Tibial nerve (tissue), 4 donors: ENCODE data around the gene NGF. TPM values are rescaled to one million over a fixed set of nuclear protein-coding genes. Genes with fewer than 3 reads are reported as not detected.

ENCODE experiments used
- DNase-seq, 2 donors: peaks; one replicate each; pipeline ENCODE4 v3.0.0-alpha.2; 2019; ENCODE audit warnings: low spot score in 2 of 2
- H3K27ac ChIP-seq, 4 donors: fragments of 200-600 bp; sonication (generic) in 3 of 4; one replicate each; pipeline ENCODE4 v1.5.1; 2017 to 2019; ENCODE audit warnings: mild to moderate bottlenecking in 1 of 4
- H3K27me3 ChIP-seq, 2 donors: fragments of 200-600 bp; sonication (generic) in 1 of 2; one replicate each; pipeline versions ENCODE4 v1.5.1 to v1.6.0; 2017 to 2019
- H3K36me3 ChIP-seq, 3 donors: fragments of 200-600 bp; sonication (generic); one replicate each; pipeline ENCODE4 v1.5.1; 2018 to 2019
- H3K4me1 ChIP-seq, 4 donors: fragments of 200-600 bp; sonication (generic) in 3 of 4; one replicate each; pipeline ENCODE4 v1.5.1; 2017 to 2019
- H3K4me3 ChIP-seq, 4 donors: fragments of 200-600 bp; sonication (generic) in 3 of 4; one replicate each; pipeline ENCODE4 v1.5.1; 2017 to 2019; ENCODE audit warnings: mild to moderate bottlenecking in 1 of 4, moderate library complexity in 1 of 4
- H3K9me3 ChIP-seq, 4 donors: fragments of 200-600 bp; sonication (generic) in 3 of 4; one replicate each; pipeline ENCODE4 v1.5.1; 2017 to 2019
- CTCF ChIP-seq, 5 experiments: fragments of 200-600 bp in 3 of 5; fragments of 450-650 bp in 2 of 5; sonication (generic) in 3 of 5; IDR thresholded peaks; one replicate each; pipeline ENCODE4 v1.5.1; 2016 to 2019; ENCODE audit warnings: antibody characterized with exemption in 5 of 5, mild to moderate bottlenecking in 3 of 5, moderate library complexity in 2 of 5
- EP300 ChIP-seq, 2 donors: sonication (generic); formaldehyde crosslinking; IDR thresholded peaks; one replicate each; pipeline ENCODE4 v1.6.1; 2017; ENCODE audit warnings: antibody characterized with exemption in 2 of 2, mild to moderate bottlenecking in 1 of 2
- POLR2A ChIP-seq, 2 donors: fragments of 450-650 bp; IDR thresholded peaks; one replicate each; pipeline ENCODE4 v1.6.1; 2017; ENCODE audit warnings: antibody characterized with exemption in 2 of 2, mild to moderate bottlenecking in 2 of 2, moderate library complexity in 2 of 2
- WGBS, 2 donors: methylation state at CpG; one replicate each; pipeline ENCODE4 v1.1.5; 2018; 5-methylcytosine and 5-hydroxymethylcytosine counted together
- total RNA-seq, 4 donors: library from RNA; depleted of rRNA; stranded (reverse); fragments of >200 nt; gene quantifications; one replicate each; pipeline ENCODE4 v1.1.0, GENCODE V29; 2016

Gene NGF
- total RNA-seq, 4 donors from 2014 or later: 3.6 to 20.4 (median 7.4) TPM

GRCh38 chr1:115255154-115255553 lies 82.9 kb downstream of the NGF start:
- WGBS, 2 donors: 93 to 94% methylated on average over 1 of the region's 1 CpG
- no peak for DNase-seq
- TF ChIP-seq CTCF (IDR thresholded peaks at IDR 0.05) (no peak), POLR2A (IDR thresholded peaks at IDR 0.05) (no peak), EP300 (IDR thresholded peaks at IDR 0.05) (no peak)
- Histone ChIP-seq H3K4me3 (no peak overlapping the region), H3K9me3 (peaks cover 0 to 26% (median 3%) of the 10 kb centered on the region in 4 donors), H3K4me1 (no peaks in the 10 kb centered on the region), H3K27ac (no peak overlapping the region), H3K27me3 (no peaks in the 10 kb centered on the region), H3K36me3 (no peaks in the 10 kb centered on the region)

DNA sequence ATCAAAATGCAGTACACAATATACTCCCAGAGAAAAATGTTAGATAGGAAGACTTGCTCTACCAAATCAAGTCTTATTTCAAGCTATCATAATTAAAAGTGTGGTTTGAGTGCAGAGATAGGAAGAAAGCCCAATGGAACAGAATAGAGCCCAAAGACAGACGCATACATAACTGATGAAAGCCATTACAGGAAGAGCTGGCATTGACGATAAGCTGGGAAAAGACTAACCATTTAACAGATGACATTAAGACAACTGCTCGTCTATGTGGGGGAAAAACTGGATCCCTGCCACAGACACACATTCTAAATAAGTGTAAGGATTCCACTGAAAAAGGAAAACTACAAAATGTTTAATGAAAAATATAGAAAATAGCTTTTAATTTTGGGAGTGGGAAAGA lies 85.5 kb downstream of the NGF start:
- WGBS, 2 donors: 38 to 50% methylated on average over 3 of the region's 3 CpGs
- Histone ChIP-seq H3K9me3 (peaks cover 0 to 14% (median 0%) of the 10 kb centered on the region in 4 donors), H3K27me3 (no peaks in the 10 kb centered on the region), H3K27ac (no peak overlapping the region), H3K4me3 (no peak overlapping the region), H3K36me3 (no peaks in the 10 kb centered on the region), H3K4me1 (no peaks in the 10 kb centered on the region)
- no peak for TF ChIP-seq POLR2A (IDR thresholded peaks at IDR 0.05)
- DNase-seq: no peak

- no peak overlapping the region for H3K4me3 ChIP-seq
- TF ChIP-seq EP300 (IDR thresholded peaks at IDR 0.05) (no peak), POLR2A (IDR thresholded peaks at IDR 0.05) (no peak), CTCF (IDR thresholded peaks at IDR 0.05) (no peak)
- H3K4me1 ChIP-seq: no peaks in the 10 kb centered on the region
- peaks cover 0 to 12% (median 0%) of the 10 kb centered on the region in 4 donors for H3K9me3 ChIP-seq
- H3K36me3 ChIP-seq: no peaks in the 10 kb centered on the region
- 39 to 47% methylated on average over 2 of the region's 2 CpGs for WGBS, 2 donors
- no peaks in the 10 kb centered on the region for H3K27me3 ChIP-seq
- DNase-seq: no peak
- no peak overlapping the region for H3K27ac ChIP-seq
Measured at GRCh38 chr1:115251856-115252255, 86.2 kb downstream of the NGF start.

DNA sequence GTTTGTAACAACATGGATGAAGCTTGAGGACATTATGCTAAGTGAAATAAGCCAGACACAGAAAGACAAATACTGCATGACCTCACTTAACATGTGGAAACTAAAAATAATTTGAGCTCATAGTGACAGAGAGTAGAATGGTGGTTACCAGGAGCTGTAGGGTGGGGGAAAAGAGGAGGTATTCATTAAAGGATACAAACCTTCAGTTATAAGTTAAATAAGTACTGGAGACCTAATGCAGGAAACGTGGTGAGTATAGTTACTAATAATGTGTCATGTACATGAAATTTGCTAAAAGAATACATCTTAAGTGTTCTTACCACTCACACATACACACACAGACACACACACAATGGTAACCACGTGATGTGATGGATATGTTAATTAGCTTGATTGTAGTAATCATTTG lies 86.7 kb downstream of the NGF start:
- Histone ChIP-seq H3K27ac (no peak overlapping the region), H3K36me3 (no peaks in the 10 kb centered on the region), H3K9me3 (peaks cover 0 to 12% (median 0%) of the 10 kb centered on the region in 4 donors), H3K4me1 (no peaks in the 10 kb centered on the region), H3K4me3 (no peak overlapping the region), H3K27me3 (no peaks in the 10 kb centered on the region)
- TF ChIP-seq EP300 (IDR thresholded peaks at IDR 0.05): no peak
- TF ChIP-seq POLR2A (IDR thresholded peaks at IDR 0.05): no peak
- TF ChIP-seq CTCF (IDR thresholded peaks at IDR 0.05): no peak
- 54 to 55% methylated on average over 2 of the region's 2 CpGs for WGBS, 2 donors
- DNase-seq: no peak

DNA sequence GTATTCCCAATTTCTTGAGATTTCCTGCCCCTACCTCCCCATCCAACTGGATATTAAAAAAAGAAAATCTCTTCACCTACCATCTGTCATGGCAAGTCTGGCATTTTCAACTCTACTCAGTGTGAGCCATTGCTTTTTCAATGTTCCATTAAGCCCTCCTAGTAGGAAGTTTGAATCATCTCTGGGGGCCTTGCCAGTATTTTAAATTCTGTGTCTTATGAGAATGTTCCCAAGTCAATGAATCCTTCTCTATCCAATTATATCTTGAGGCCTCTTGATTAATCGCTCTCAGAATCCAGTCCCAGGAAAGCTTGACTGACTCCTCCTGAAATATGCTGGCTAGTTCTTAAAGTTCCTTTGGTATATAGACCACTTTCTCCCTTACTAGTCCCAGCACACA lies 91.5 kb downstream of the NGF start:
- peaks cover 0 to 29% (median 6%) of the 10 kb centered on the region in 4 donors for H3K9me3 ChIP-seq
- H3K4me1 ChIP-seq: no peaks in the 10 kb centered on the region
- H3K36me3 ChIP-seq: no peaks in the 10 kb centered on the region
- 92 to 100% methylated on average over 1 of the region's 1 CpG for WGBS, 2 donors
- no peak overlapping the region for H3K4me3 ChIP-seq
- no peaks in the 10 kb centered on the region for H3K27me3 ChIP-seq
- TF ChIP-seq CTCF (IDR thresholded peaks at IDR 0.05): no peak
- TF ChIP-seq EP300 (IDR thresholded peaks at IDR 0.05): no peak
- TF ChIP-seq POLR2A (IDR thresholded peaks at IDR 0.05): no peak
- no peak overlapping the region for H3K27ac ChIP-seq
- no peak for DNase-seq

DNA sequence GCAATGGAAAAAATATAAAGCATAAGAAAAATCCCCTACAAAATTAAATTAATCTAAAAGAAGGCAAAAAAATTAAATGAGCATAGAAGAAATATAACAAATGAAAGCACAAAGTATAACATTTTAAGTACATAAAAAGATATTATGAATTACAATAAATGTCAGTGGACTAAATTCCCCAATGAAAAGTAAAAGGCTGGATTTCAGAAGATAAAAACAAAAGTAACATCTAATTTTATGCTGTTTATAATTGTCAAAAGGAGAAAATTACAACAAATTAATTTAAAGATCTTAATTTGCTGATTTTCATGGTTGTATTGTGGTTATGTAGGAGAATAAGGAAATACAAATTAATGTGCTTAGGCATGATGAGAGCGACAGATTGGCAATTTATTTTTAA lies 92.8 kb downstream of the NGF start:
- TF ChIP-seq EP300 (IDR thresholded peaks at IDR 0.05) (no peak), CTCF (IDR thresholded peaks at IDR 0.05) (no peak), POLR2A (IDR thresholded peaks at IDR 0.05) (no peak)
- 100% methylated on average over 1 of the region's 1 CpG for whole genome bisulfite sequencing, 2 donors
- no peaks in the 10 kb centered on the region for H3K4me1 ChIP-seq
- no peak overlapping the region for H3K27ac ChIP-seq
- DNase-seq: no peak
- H3K27me3 ChIP-seq: no peaks in the 10 kb centered on the region
- H3K36me3 ChIP-seq: no peaks in the 10 kb centered on the region
- no peak overlapping the region for H3K4me3 ChIP-seq
- peaks cover 0 to 29% (median 6%) of the 10 kb centered on the region in 4 donors for H3K9me3 ChIP-seq
